K562 (cell line): ENCODE measurements around the gene AGAP3. TPM values are rescaled to one million over a fixed set of nuclear protein-coding genes. Genes with fewer than 3 reads are reported as not detected.
A peak's percentile ranks its signal among the peaks of the same experiment; 100 is the strongest.

ENCODE experiments used
- ATF2 ChIP-seq: sonication (generic); formaldehyde crosslinking; IDR thresholded peaks from 2 replicates; pipeline ENCODE4 v1.8.1; 2022; ENCODE audit warnings: missing genetic modification reagents
- CLOCK ChIP-seq: fragments of 250-450 bp; sonication (Bioruptor Pico); IDR thresholded peaks from 2 replicates; pipeline ENCODE4 v1.4.0; 2020; ENCODE audit warnings: mild to moderate bottlenecking, moderate library complexity, borderline replicate concordance
- DEAF1 ChIP-seq: fragments of 450-650 bp; formaldehyde crosslinking; IDR thresholded peaks from 2 replicates; pipeline ENCODE4 v1.4.0; 2020; ENCODE audit warnings: mild to moderate bottlenecking, moderate library complexity
- HBP1 ChIP-seq: fragments of 450-650 bp; formaldehyde crosslinking; IDR thresholded peaks from 2 replicates; pipeline ENCODE4 v1.4.0; 2022; ENCODE audit warnings: missing genetic modification characterization
- HDAC1 ChIP-seq, 2 experiments: fragments of 450-650 bp; IDR thresholded peaks; 2 replicates each; pipeline ENCODE4 v1.6.1; 2016 to 2017; ENCODE audit warnings: inconsistent platforms in 1 of 2, mild to moderate bottlenecking in 1 of 2, moderate library complexity in 1 of 2
- MCM2 ChIP-seq: fragments of 450-650 bp; IDR thresholded peaks from 2 replicates; pipeline ENCODE4 v1.6.1; 2017; ENCODE audit warnings: low read depth, mild to moderate bottlenecking
- SAFB2 ChIP-seq: fragments of 200-400 bp; formaldehyde crosslinking; IDR thresholded peaks from 2 replicates; pipeline ENCODE4 v1.6.1; 2018; ENCODE audit warnings: borderline replicate concordance, low read length, low read depth, moderate library complexity; ENCODE audit not compliant: severe bottlenecking
- TFAP4 ChIP-seq: sonication (generic); formaldehyde crosslinking; IDR thresholded peaks from 2 replicates; pipeline ENCODE4 v1.8.0; 2022; ENCODE audit warnings: missing genetic modification reagents, mild to moderate bottlenecking, moderate library complexity, borderline replicate concordance
- ZFP36 ChIP-seq: fragments of 150-350 bp; IDR thresholded peaks from 2 replicates; pipeline ENCODE4 v1.6.1; 2018; ENCODE audit warnings: low read length, low read depth; ENCODE audit not compliant: partially characterized antibody
- ZFP91 ChIP-seq: sonication (generic); formaldehyde crosslinking; IDR thresholded peaks from 2 replicates; pipeline ENCODE4 v1.8.0; 2022; ENCODE audit warnings: mild to moderate bottlenecking, missing genetic modification reagents
- ZNF239 ChIP-seq: fragments of 250-450 bp; sonication (Bioruptor Pico); IDR thresholded peaks from 2 replicates; pipeline ENCODE4 v1.4.0; 2020; ENCODE audit warnings: mild to moderate bottlenecking
- polyA plus RNA-seq, 8 experiments: library from polyadenylated mRNA; depleted of rRNA in 4 of 8; stranded (reverse) in 5 of 8; unstranded in 3 of 8; fragments of >200 nt; fragmentation: Nextera tagmentation in 2 of 8; fragmentation: Illumina TruSeq in 1 of 8; extraction: Ambion mirVana in 2 of 8; extraction: Trizol in 1 of 8; gene quantifications; 2 replicates each; pipeline versions ENCODE4 v1.2.1 to v1.2.3, GENCODE V29; 2011 to 2014; ENCODE audit warnings: inconsistent platforms in 1 of 8, missing spikeins in 1 of 8
- total RNA-seq, 7 experiments: library from RNA; depleted of rRNA in 6 of 7; stranded (reverse); fragments of >200 nt in 6 of 7; fragmentation: Illumina TruSeq in 2 of 7; extraction: Trizol in 2 of 7; gene quantifications; 2 replicates each; pipeline versions ENCODE4 v1.2.1 to v1.2.3, GENCODE V29; 2011 to 2021; ENCODE audit warnings: low replicate concordance in 1 of 7

AGAP3 gene
- total and polyA plus RNA-seq, 9 of the 15 experiments (the other 6 are each of a cell fraction or from before 2014, with no cell fraction given): 3.4 to 208 (median 62.2) TPM

- TF ChIP-seq CLOCK (CRISPR knock-in tag): no peak
- TF ChIP-seq ZNF239: no peak
- TF ChIP-seq DEAF1: no peak; the same call in 1 of the 2 replicates
- no peak for TF ChIP-seq ATF2
- no peak for TF ChIP-seq MCM2
- TF ChIP-seq HBP1: 0 out of 2 replicates have a peak, but pooled peaks have one; percentile 8
- TF ChIP-seq TFAP4 (CRISPR knock-in tag): 0 out of 2 replicates have a peak, but pooled peaks have one; percentile 4
- no peak for TF ChIP-seq ZFP91 (CRISPR knock-in tag)
- no peak for TF ChIP-seq ZFP36
- TF ChIP-seq SAFB2: no peak
- TF ChIP-seq HDAC1 (IDR thresholded peaks at IDR 0.05): peak in 1 of 2 experiments; percentile 83; a peak in 2 of 4 replicates
Measured at GRCh38 chr7:151082141-151083070, 3.9 kb upstream of the AGAP3 start (continued).
